Stimulated activated CD8-positive, alpha-beta memory T cell treated with anti-CD3 and anti-CD28 coated beads, Interleukin-2, amount 100 ng/mL, for 48 hours (primary cell): Measurements from ENCODE around the gene RWDD1.
"Not testable (repeated sequence)": the region's sequence is repeated elsewhere in the genome, so short reads cannot be mapped to it uniquely, and the experiment has no call there.

Experiments used
- DNase-seq, 2 donors: peaks; one replicate each; pipeline ENCODE4 v3.0.0-alpha.2; 2020; ENCODE audit warnings: low read depth in 2 of 2

The RWDD1 gene

GRCh38 chr6:116560130-116560529 is 11.2 kb upstream of the RWDD1 start:
- DNase-seq, result no peak

GRCh38 chr6:116561377-116562018 is 9.8 kb upstream of the RWDD1 start:
- peak; percentile 27 to 41 for DNase-seq

- no peak for DNase-seq
Observed at GRCh38 chr6:116562019-116562403, 9.3 kb upstream of the RWDD1 start.

GRCh38 chr6:116562614-116563013 is 8.7 kb upstream of the RWDD1 start:
- DNase-seq, result no peak

- DNase-seq, result no peak
Observed at GRCh38 chr6:116563830-116564229, 7.5 kb upstream of the RWDD1 start.

GRCh38 chr6:116564311-116564710 is 7.0 kb upstream of the RWDD1 start:
- no peak for DNase-seq

GRCh38 chr6:116564921-116565872 is 6.1 kb upstream of the RWDD1 start:
- DNase-seq, result peak in 1 of 2 donors; percentile 2

GRCh38 chr6:116568111-116568510 is 3.2 kb upstream of the RWDD1 start:
- DNase-seq, result no peak

- DNase-seq, result no peak
Observed at GRCh38 chr6:116568821-116569755, 2.2 kb upstream of the RWDD1 start.

GRCh38 chr6:116571683-116572000 is 338 bp downstream of the RWDD1 start:
- no peak for DNase-seq

- no peak for DNase-seq
Observed at GRCh38 chr6:116572162-116572561, 858 bp downstream of the RWDD1 start.

- DNase-seq, result no peak
Observed at GRCh38 chr6:116575227-116575626, 3.9 kb downstream of the RWDD1 start.

GRCh38 chr6:116577486-116577885 is 6.2 kb downstream of the RWDD1 start:
- no peak for DNase-seq

GRCh38 chr6:116578335-116578734 is 7.0 kb downstream of the RWDD1 start:
- no peak for DNase-seq

- DNase-seq, result no peak
Observed at GRCh38 chr6:116579143-116579542, 7.8 kb downstream of the RWDD1 start.

GRCh38 chr6:116580198-116580597 is 8.9 kb downstream of the RWDD1 start:
- DNase-seq, result no peak

GRCh38 chr6:116586276-116586675 is 15.0 kb downstream of the RWDD1 start:
- DNase-seq, result no peak

- no peak for DNase-seq
Observed at GRCh38 chr6:116586738-116587137, 15.4 kb downstream of the RWDD1 start.

- no peak for DNase-seq
Observed at GRCh38 chr6:116595247-116595646, 23.9 kb downstream of the RWDD1 start.

- DNase-seq, result no peak
Observed at GRCh38 chr6:116596815-116597214, 25.5 kb downstream of the RWDD1 start.

GRCh38 chr6:116603916-116604315 is 32.6 kb downstream of the RWDD1 start:
- not testable (repeated sequence) for DNase-seq

- DNase-seq, result not testable (repeated sequence)
Observed at GRCh38 chr6:116604868-116605267, 33.6 kb downstream of the RWDD1 start.
